ENCODE data around the gene ABI1.

ABI1 gene

DNA sequence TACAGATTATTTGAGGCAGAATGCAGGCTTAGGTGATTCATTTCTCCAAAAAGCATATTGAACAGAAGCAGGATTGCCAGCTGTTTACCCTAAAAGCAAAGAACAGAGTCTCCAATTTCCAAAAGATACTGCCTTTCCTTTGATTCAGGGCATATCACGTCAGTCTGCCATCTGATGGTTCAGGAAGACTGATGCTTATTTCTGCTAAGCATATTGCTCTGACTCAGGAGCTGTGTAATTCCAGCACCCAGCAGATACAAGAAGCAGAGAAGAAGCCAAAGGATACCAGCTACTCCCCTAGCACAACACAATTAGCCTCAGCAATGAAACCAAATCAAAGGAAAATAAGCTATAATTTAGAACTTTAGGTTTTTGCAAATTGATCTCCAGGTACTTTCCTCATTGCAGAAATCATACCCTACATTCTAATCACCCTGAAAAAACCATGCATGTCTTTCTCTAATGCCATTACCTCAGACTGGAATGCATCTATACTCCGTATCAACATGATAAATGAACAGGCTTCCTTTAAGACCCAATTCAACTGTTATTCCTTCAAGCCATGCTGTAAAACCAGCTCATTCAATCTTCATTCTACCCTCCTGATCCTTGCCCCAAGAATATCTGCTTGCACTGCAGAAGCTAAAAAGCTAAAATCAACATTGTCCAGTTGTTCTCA lies 55.1 kb downstream of the ABI1 start:
- TF ChIP-seq HOXA7 (CRISPR knock-in tag; IDR thresholded peaks at IDR 0.05; ENCODE audit: borderline replicate concordance) (no peak), ZNF394 (tag by site-specific recombination; IDR thresholded peaks at IDR 0.05; ENCODE audit: borderline replicate concordance) (peak; percentile 93), ZNF600 (tag by site-specific recombination; IDR thresholded peaks at IDR 0.05) (peak; percentile 91), OSR2 (tag by site-specific recombination; IDR thresholded peaks at IDR 0.05) (peak; percentile 23; the same call in 1 of the 2 replicates), ZNF837 (tag by site-specific recombination; IDR thresholded peaks at IDR 0.05) (no peak), ZBTB17 (tag by site-specific recombination; IDR thresholded peaks at IDR 0.05) (peak; percentile 70)
- ChIA-PET CTCF (interaction anchor here (1.4 kb wide), 1 partner anchor 22 kb away, joined by 4 read pairs; no protein-coding TSS in a partner anchor), POLR2A (interaction anchor here (0.5 kb wide), 1 partner anchor 45 kb away, joined by 3 read pairs; no protein-coding TSS in a partner anchor)
- Histone ChIP-seq H3K4me1 (ENCODE audit: control insufficient read depth, insufficient read depth, low read length) (peaks cover 15% of the 10 kb centered on the region), H3K36me3 (ENCODE audit: control insufficient read depth in 2 of 2, insufficient read depth in 1 of 2, low read length in 2 of 2) (no peaks in the 10 kb centered on the region), H3K4me3 (ENCODE audit: low read depth, low read length) (no peak overlapping the region), H3K27ac (ENCODE audit: extremely low read depth, low read depth, low read length) (no peak overlapping the region), H3K9me3 (ENCODE audit: control insufficient read depth, insufficient read depth, low read depth, low read length) (no peaks in the 10 kb centered on the region)

DNA sequence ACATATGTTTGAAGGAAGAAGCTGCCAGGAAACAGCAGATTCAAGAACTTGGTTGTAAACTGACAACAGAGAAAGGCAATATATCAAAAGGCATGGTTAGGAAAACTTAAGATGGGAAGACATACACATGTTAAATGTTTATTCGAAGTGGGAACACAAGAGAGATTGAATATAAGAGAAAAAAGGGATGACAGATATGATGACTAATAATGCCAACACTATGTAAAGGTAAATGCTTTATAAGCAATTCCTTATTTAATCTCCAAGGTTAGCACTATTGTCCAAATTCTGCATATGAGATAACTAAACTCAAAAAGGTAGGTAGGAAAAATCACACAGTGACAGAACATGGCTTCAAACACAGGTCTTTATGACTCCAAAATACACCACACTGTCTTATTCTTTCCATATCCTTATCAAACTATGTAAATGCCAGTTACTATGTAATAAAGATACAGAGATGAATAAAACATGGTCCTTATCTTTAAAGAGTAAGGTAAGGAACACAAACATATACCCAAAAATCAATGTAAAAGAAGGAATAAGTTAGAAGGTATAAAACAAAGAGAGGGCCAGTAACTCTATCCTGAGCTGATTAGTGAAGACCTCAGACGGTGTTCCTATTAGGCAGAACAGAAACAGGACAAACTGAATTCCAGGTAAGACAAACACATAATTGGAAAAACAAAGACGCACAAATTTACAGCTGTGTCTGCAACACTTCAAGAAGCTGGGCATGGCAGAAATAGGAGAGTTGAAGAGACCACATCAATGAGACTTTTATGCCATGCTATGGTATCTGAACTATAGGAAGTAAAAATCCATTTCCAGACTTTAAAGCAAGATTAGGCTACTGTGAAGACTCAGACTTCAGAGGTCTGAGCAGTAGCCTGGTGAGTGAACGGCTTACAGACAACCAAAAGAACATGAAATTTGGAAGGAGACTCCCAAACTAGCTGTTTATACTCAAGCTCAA lies 56.1 kb downstream of the ABI1 start:
- TF ChIP-seq, protein P1, sequence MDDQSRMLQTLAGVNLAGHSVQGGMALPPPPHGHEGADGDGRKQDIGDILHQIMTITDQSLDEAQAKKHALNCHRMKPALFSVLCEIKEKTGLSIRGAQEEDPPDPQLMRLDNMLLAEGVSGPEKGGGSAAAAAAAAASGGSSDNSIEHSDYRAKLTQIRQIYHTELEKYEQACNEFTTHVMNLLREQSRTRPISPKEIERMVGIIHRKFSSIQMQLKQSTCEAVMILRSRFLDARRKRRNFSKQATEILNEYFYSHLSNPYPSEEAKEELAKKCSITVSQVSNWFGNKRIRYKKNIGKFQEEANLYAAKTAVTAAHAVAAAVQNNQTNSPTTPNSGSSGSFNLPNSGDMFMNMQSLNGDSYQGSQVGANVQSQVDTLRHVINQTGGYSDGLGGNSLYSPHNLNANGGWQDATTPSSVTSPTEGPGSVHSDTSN (CRISPR knock-in tag; IDR thresholded peaks at IDR 0.05): no peak
- TF ChIP-seq, protein P2, sequence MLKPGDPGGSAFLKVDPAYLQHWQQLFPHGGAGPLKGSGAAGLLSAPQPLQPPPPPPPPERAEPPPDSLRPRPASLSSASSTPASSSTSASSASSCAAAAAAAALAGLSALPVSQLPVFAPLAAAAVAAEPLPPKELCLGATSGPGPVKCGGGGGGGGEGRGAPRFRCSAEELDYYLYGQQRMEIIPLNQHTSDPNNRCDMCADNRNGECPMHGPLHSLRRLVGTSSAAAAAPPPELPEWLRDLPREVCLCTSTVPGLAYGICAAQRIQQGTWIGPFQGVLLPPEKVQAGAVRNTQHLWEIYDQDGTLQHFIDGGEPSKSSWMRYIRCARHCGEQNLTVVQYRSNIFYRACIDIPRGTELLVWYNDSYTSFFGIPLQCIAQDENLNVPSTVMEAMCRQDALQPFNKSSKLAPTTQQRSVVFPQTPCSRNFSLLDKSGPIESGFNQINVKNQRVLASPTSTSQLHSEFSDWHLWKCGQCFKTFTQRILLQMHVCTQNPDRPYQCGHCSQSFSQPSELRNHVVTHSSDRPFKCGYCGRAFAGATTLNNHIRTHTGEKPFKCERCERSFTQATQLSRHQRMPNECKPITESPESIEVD (tag by site-specific recombination; IDR thresholded peaks at IDR 0.05): peak; percentile 40; the same call in 1 of the 2 replicates
- TF ChIP-seq ZNF660 (tag by site-specific recombination; IDR thresholded peaks at IDR 0.05) (no peak), ZNF624 (tag by site-specific recombination; IDR thresholded peaks at IDR 0.05) (no peak), ZBTB8A (tag by site-specific recombination; IDR thresholded peaks at IDR 0.05) (no peak), KLF9 (tag by site-specific recombination; IDR thresholded peaks at IDR 0.05; ENCODE audit: low read depth) (no peak), ZNF768 (tag by site-specific recombination; IDR thresholded peaks at IDR 0.05) (no peak), OVOL3 (tag by site-specific recombination; IDR thresholded peaks at IDR 0.05) (no peak)
- CTCF ChIA-PET: interaction anchor here (0.6 to 1.4 kb wide), 3 partner anchors 21 to 78 kb away, joined by 3 to 5 read pairs (median 4); no protein-coding TSS in a partner anchor
- POLR2A ChIA-PET: no interaction called here
- no peaks in the 10 kb centered on the region for H3K9me3 ChIP-seq (ENCODE audit: control insufficient read depth, insufficient read depth, low read depth, low read length)
- H3K36me3 ChIP-seq (ENCODE audit: control insufficient read depth in 2 of 2, insufficient read depth in 1 of 2, low read length in 2 of 2): no peaks in the 10 kb centered on the region
- peaks cover 12% of the 10 kb centered on the region for H3K4me1 ChIP-seq (ENCODE audit: control insufficient read depth, insufficient read depth, low read length)
- no peak overlapping the region for H3K4me3 ChIP-seq (ENCODE audit: low read depth, low read length)
- no peak overlapping the region for H3K27ac ChIP-seq (ENCODE audit: extremely low read depth, low read depth, low read length)

- no peaks in the 10 kb centered on the region for H3K36me3 ChIP-seq (ENCODE audit: control insufficient read depth in 2 of 2, insufficient read depth in 1 of 2, low read length in 2 of 2)
- no peak overlapping the region for H3K27ac ChIP-seq (ENCODE audit: extremely low read depth, low read depth, low read length)
- H3K4me1 ChIP-seq (ENCODE audit: control insufficient read depth, insufficient read depth, low read length): peaks cover 12% of the 10 kb centered on the region
- CTCF ChIA-PET: no interaction called here
- POLR2A ChIA-PET: interaction anchor here (0.5 kb wide), 1 partner anchor 420 kb away, joined by 7 read pairs; no protein-coding TSS in a partner anchor
- H3K4me3 ChIP-seq (ENCODE audit: low read depth, low read length): no peak overlapping the region
- no peaks in the 10 kb centered on the region for H3K9me3 ChIP-seq (ENCODE audit: control insufficient read depth, insufficient read depth, low read depth, low read length)
- TF ChIP-seq ZNF114 (tag by site-specific recombination; IDR thresholded peaks at IDR 0.05) (no peak), ZBTB1 (tag by site-specific recombination; IDR thresholded peaks at IDR 0.05) (no peak)
- TF ChIP-seq, protein P3, sequence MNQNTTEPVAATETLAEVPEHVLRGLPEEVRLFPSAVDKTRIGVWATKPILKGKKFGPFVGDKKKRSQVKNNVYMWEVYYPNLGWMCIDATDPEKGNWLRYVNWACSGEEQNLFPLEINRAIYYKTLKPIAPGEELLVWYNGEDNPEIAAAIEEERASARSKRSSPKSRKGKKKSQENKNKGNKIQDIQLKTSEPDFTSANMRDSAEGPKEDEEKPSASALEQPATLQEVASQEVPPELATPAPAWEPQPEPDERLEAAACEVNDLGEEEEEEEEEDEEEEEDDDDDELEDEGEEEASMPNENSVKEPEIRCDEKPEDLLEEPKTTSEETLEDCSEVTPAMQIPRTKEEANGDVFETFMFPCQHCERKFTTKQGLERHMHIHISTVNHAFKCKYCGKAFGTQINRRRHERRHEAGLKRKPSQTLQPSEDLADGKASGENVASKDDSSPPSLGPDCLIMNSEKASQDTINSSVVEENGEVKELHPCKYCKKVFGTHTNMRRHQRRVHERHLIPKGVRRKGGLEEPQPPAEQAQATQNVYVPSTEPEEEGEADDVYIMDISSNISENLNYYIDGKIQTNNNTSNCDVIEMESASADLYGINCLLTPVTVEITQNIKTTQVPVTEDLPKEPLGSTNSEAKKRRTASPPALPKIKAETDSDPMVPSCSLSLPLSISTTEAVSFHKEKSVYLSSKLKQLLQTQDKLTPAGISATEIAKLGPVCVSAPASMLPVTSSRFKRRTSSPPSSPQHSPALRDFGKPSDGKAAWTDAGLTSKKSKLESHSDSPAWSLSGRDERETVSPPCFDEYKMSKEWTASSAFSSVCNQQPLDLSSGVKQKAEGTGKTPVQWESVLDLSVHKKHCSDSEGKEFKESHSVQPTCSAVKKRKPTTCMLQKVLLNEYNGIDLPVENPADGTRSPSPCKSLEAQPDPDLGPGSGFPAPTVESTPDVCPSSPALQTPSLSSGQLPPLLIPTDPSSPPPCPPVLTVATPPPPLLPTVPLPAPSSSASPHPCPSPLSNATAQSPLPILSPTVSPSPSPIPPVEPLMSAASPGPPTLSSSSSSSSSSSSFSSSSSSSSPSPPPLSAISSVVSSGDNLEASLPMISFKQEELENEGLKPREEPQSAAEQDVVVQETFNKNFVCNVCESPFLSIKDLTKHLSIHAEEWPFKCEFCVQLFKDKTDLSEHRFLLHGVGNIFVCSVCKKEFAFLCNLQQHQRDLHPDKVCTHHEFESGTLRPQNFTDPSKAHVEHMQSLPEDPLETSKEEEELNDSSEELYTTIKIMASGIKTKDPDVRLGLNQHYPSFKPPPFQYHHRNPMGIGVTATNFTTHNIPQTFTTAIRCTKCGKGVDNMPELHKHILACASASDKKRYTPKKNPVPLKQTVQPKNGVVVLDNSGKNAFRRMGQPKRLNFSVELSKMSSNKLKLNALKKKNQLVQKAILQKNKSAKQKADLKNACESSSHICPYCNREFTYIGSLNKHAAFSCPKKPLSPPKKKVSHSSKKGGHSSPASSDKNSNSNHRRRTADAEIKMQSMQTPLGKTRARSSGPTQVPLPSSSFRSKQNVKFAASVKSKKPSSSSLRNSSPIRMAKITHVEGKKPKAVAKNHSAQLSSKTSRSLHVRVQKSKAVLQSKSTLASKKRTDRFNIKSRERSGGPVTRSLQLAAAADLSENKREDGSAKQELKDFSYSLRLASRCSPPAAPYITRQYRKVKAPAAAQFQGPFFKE (tag by site-specific recombination; IDR thresholded peaks at IDR 0.05; ENCODE audit: borderline replicate concordance): no peak
- TF ChIP-seq, protein P4, sequence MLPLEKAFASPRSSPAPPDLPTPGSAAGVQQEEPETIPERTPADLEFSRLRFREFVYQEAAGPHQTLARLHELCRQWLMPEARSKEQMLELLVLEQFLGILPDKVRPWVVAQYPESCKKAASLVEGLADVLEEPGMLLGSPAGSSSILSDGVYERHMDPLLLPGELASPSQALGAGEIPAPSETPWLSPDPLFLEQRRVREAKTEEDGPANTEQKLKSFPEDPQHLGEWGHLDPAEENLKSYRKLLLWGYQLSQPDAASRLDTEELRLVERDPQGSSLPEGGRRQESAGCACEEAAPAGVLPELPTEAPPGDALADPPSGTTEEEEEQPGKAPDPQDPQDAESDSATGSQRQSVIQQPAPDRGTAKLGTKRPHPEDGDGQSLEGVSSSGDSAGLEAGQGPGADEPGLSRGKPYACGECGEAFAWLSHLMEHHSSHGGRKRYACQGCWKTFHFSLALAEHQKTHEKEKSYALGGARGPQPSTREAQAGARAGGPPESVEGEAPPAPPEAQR (tag by site-specific recombination; IDR thresholded peaks at IDR 0.05): no peak
These were observed 56.9 kb downstream of the ABI1 start for GRCh38 chr10:26803849-26804248.

Data from HEK293 (cell line).